HepG2 (cell line): ENCODE results near the gene ZNF341. TPM values are rescaled to one million over a fixed set of nuclear protein-coding genes. Genes with fewer than 3 reads are reported as not detected.

ENCODE experiments used
- ARNTL ChIP-seq: sonication (generic); formaldehyde crosslinking; IDR thresholded peaks from 2 replicates; pipeline ENCODE4 v1.4.0; 2020; ENCODE audit warnings: mild to moderate bottlenecking, missing genetic modification reagents
- CEBPG ChIP-seq: IDR thresholded peaks from 2 replicates; pipeline ENCODE4 v1.6.1; 2016
- CERS6 ChIP-seq: sonication (generic); formaldehyde crosslinking; IDR thresholded peaks from 2 replicates; pipeline ENCODE4 v1.5.0; 2020; ENCODE audit warnings: missing genetic modification reagents
- EED ChIP-seq: sonication (generic); formaldehyde crosslinking; IDR thresholded peaks from 2 replicates; pipeline ENCODE4 v1.5.0; 2020; ENCODE audit warnings: mild to moderate bottlenecking, missing genetic modification reagents
- HOXA5 ChIP-seq: sonication (generic); formaldehyde crosslinking; IDR thresholded peaks from 2 replicates; pipeline ENCODE4 v1.4.0; 2020; ENCODE audit warnings: missing genetic modification reagents
- NKX3-1 ChIP-seq: sonication (generic); formaldehyde crosslinking; IDR thresholded peaks from 2 replicates; pipeline ENCODE4 v1.5.0; 2020; ENCODE audit warnings: missing genetic modification reagents
- RORA ChIP-seq: sonication (generic); formaldehyde crosslinking; IDR thresholded peaks from 2 replicates; pipeline ENCODE4 v1.5.0; 2020; ENCODE audit warnings: mild to moderate bottlenecking, missing genetic modification reagents, moderate library complexity
- TFDP2 ChIP-seq: sonication (generic); formaldehyde crosslinking; IDR thresholded peaks from 2 replicates; pipeline ENCODE4 v1.4.0; 2020; ENCODE audit warnings: missing genetic modification reagents
- ZBTB7A ChIP-seq: sonication (generic); formaldehyde crosslinking; IDR thresholded peaks from 2 replicates; pipeline ENCODE4 v1.8.0; 2022; ENCODE audit warnings: mild to moderate bottlenecking, missing genetic modification reagents
- ZFAT ChIP-seq: sonication (generic); formaldehyde crosslinking; conservative IDR thresholded peaks from 2 replicates; pipeline ENCODE4 v1.8.1; 2023; ENCODE audit warnings: missing genetic modification reagents, inconsistent platforms
- ZFP1 ChIP-seq: IDR thresholded peaks from 2 replicates; pipeline ENCODE4 v1.6.1; 2016
- ZNF142 ChIP-seq: sonication (generic); formaldehyde crosslinking; IDR thresholded peaks from 2 replicates; pipeline ENCODE4 v1.4.0; 2020; ENCODE audit warnings: missing genetic modification reagents
- ZNF329 ChIP-seq: sonication (generic); formaldehyde crosslinking; IDR thresholded peaks from 2 replicates; pipeline ENCODE4 v1.9.0; 2021; ENCODE audit warnings: low read depth, mild to moderate bottlenecking, missing genetic modification reagents
- ZNF609 ChIP-seq: sonication (generic); formaldehyde crosslinking; IDR thresholded peaks from 2 replicates; pipeline ENCODE4 v1.4.0; 2020; ENCODE audit warnings: mild to moderate bottlenecking, missing genetic modification reagents, borderline replicate concordance
- ZNF724P ChIP-seq: sonication (generic); formaldehyde crosslinking; IDR thresholded peaks from 2 replicates; pipeline ENCODE4 v1.8.0; 2022; ENCODE audit warnings: missing genetic modification reagents, borderline replicate concordance
- ZNF782 ChIP-seq: sonication (generic); formaldehyde crosslinking; IDR thresholded peaks from 2 replicates; pipeline ENCODE4 v1.4.0; 2020; ENCODE audit warnings: missing genetic modification reagents, mild to moderate bottlenecking, borderline replicate concordance
- ZNF788 ChIP-seq: sonication (generic); formaldehyde crosslinking; IDR thresholded peaks from 2 replicates; pipeline ENCODE4 v1.5.0; 2020; ENCODE audit warnings: mild to moderate bottlenecking, missing genetic modification reagents, borderline replicate concordance
- ZNF792 ChIP-seq: IDR thresholded peaks from 2 replicates; pipeline ENCODE4 v1.6.1; 2016
- polyA plus RNA-seq, 8 experiments: library from polyadenylated mRNA; depleted of rRNA in 3 of 8; stranded (reverse) in 7 of 8; unstranded in 1 of 8; fragments of >200 nt; fragmentation: Illumina TruSeq in 4 of 8; extraction: Trizol in 4 of 8; gene quantifications; 2 replicates each; pipeline versions ENCODE4 v1.2.1 to v1.2.3, GENCODE V29; 2011 to 2016; ENCODE audit warnings: low read depth in 4 of 8, missing spikeins in 1 of 8, mixed read lengths in 1 of 8; ENCODE audit not compliant: insufficient read depth in 1 of 8
- total RNA-seq, 5 experiments: library from RNA; depleted of rRNA; stranded (reverse); fragments of >200 nt; fragmentation: Illumina TruSeq; extraction: Trizol; gene quantifications; 2 replicates each; pipeline ENCODE4 v1.2.3, GENCODE V29; 2016; ENCODE audit warnings: low read depth in 1 of 5

Gene ZNF341
- total and polyA plus RNA-seq, 2 of the 13 experiments (the other 11 are each of a cell fraction or from before 2014, with no cell fraction given): 1.1 to 2.2 TPM

- no peak for TF ChIP-seq CERS6
- no peak for TF ChIP-seq ZNF724P (CRISPR knock-in tag)
- no peak for TF ChIP-seq CEBPG (CRISPR knock-in tag)
- no peak for TF ChIP-seq NKX3-1 (CRISPR knock-in tag)
- TF ChIP-seq RORA (CRISPR knock-in tag): no peak
- no peak for TF ChIP-seq HOXA5 (CRISPR knock-in tag)
- no peak for TF ChIP-seq ZBTB7A
- TF ChIP-seq ZNF782 (CRISPR knock-in tag): no peak
- TF ChIP-seq TFDP2: no peak
- TF ChIP-seq ARNTL (CRISPR knock-in tag): peak; percentile 41; the same call in 1 of the 2 replicates
- TF ChIP-seq ZNF329 (CRISPR knock-in tag): no peak
- no peak for TF ChIP-seq ZFAT
- peak; percentile 52; the same call in 1 of the 2 replicates for TF ChIP-seq EED (CRISPR knock-in tag)
- TF ChIP-seq ZNF609 (CRISPR knock-in tag): 0 out of 2 replicates have a peak, but pooled peaks have one; percentile 57
- no peak for TF ChIP-seq ZNF792 (CRISPR knock-in tag)
- TF ChIP-seq ZNF142 (CRISPR knock-in tag): no peak
- 0 out of 2 replicates have a peak, but pooled peaks have one; percentile 33 for TF ChIP-seq ZNF788
- TF ChIP-seq ZFP1: no peak
Observed at GRCh38 chr20:33719277-33719988, 12.4 kb upstream of the ZNF341 start (continued).
